RWPE1 (cell line): ENCODE results near the gene TGM2.
A peak's percentile ranks its signal among the peaks of the same experiment; 100 is the strongest.
"Not testable (repeated sequence)": the region's sequence is repeated elsewhere in the genome, so short reads cannot be mapped to it uniquely, and the experiment has no call there.

Source experiments
- CTCF ChIA-PET: fragments of 350-600 bp; sonication (Branson Sonifier 250); formaldehyde crosslinking; extraction: SDS; loops from one replicate; lab custom pipeline; 2021; lab: Yijun Ruan, JAX
- POLR2A ChIA-PET: fragments of 400-600 bp; formaldehyde crosslinking; extraction: SDS; loops from one replicate; lab custom pipeline; 2020; ENCODE audit warnings: antibody characterized with exemption; ENCODE audit not compliant: low non-redundant PET; lab: Yijun Ruan, JAX
- DNase-seq: peaks from one replicate; pipeline ENCODE4 v3.0.0; 2012; ENCODE audit warnings: low spot score
- H3K27ac ChIP-seq: fragments of 450-650 bp; 2 replicates; pipeline ENCODE4 v1.5.1; 2017
- TF ChIP-seq, protein P1 (sequence below): fragments of 450-650 bp; conservative IDR thresholded peaks from 2 replicates; pipeline ENCODE4 v1.5.1; 2017; ENCODE audit warnings: low read depth, mild to moderate bottlenecking

TGM2 gene

DNA sequence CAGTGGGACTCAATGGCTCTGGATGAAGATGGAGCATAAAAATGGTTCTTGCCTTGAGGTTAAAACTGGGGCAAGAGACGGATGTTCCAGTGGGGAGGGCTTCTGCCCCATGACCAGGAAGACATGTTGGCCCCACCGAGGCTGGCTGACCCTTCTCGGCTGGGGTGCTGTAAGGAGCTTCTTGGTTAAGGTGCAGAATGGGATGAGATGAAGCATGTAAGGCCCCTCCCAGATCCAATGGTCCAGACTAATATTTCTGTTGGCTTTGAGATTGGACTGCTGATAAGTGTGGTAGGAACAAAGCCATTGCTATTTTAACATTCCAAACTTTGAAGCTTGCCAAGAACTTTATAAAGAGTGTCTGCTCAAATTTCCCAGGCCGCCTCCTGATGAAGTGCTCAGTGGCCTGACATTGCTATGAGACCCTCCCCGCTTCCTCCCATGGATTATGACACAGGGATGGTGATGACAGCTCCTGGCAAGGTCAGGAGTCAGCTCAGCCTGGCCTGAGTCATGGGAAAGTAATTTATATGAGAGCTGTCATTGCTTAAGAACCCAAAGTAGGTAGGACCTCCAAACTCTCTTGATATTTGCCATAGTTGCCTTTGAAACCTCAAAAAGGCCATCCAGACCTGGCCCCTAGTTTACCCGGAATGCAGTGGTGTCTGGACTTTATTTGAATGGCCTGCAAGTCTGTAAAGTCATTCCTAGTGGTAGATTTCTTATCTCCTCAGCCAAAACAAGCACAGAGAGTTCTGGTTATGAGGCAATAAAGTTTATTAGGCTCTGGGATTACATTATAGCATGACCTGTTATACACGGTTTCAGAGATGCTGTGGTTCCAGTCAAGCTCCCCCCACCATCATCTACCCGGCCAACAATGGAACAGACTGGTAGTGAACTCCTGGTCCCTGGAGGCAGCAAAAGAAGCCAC, 55.2 kb downstream of the TGM2 start:
- ChIA-PET CTCF (interaction anchor here (0.6 to 6.1 kb wide), 5 partner anchors 10 to 1345 kb away, joined by 3 to 31 read pairs (median 3); no protein-coding TSS in a partner anchor), POLR2A (no interaction called here)
- peak overlapping the region; percentile 75 for H3K27ac ChIP-seq

GRCh38 chr20:38108986-38109541, 56.0 kb downstream of the TGM2 start:
- peak overlapping the region; percentile 75 for H3K27ac ChIP-seq
- TF ChIP-seq, protein P1, sequence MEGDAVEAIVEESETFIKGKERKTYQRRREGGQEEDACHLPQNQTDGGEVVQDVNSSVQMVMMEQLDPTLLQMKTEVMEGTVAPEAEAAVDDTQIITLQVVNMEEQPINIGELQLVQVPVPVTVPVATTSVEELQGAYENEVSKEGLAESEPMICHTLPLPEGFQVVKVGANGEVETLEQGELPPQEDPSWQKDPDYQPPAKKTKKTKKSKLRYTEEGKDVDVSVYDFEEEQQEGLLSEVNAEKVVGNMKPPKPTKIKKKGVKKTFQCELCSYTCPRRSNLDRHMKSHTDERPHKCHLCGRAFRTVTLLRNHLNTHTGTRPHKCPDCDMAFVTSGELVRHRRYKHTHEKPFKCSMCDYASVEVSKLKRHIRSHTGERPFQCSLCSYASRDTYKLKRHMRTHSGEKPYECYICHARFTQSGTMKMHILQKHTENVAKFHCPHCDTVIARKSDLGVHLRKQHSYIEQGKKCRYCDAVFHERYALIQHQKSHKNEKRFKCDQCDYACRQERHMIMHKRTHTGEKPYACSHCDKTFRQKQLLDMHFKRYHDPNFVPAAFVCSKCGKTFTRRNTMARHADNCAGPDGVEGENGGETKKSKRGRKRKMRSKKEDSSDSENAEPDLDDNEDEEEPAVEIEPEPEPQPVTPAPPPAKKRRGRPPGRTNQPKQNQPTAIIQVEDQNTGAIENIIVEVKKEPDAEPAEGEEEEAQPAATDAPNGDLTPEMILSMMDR: no peak
- ChIA-PET CTCF (interaction anchor here (1.1 to 6.1 kb wide), 2 partner anchors 43 to 113 kb away, joined by 5 to 31 read pairs; no protein-coding TSS in a partner anchor), POLR2A (no interaction called here)
- no peak for DNase-seq

More for the DNA sequence above, 55.2 kb downstream of the TGM2 start:
- DNase-seq: peak; percentile 98
- TF ChIP-seq, protein P1: no peak

DNA sequence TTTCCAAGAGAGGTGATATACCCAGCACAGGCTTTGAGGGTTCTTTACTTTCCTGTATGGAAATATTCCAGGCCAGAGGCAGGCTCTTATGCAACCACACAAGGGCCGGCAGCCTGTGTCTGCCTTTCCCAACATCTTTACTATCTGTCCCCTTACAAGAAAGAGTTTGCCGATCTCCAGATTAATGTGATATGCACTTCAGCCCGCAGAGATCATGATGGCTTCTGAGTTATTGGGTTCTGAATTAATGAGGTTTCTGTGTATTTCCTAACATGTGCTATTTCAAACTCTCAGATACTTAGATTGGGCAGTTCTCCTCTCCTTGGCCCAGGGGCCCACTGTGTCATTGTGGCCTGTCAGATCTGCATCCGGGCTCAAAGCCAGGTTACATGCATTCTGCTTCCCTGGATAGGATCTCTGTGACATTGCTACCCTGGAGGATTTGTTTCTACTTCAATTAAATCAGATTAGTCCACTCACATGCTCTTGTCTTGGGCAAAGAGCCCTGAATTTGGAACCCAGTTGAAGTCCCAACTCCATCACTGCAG, 56.6 kb downstream of the TGM2 start:
- H3K27ac ChIP-seq: peak overlapping the region; percentile 10; the same call in 1 of the 2 replicates
- no peak for DNase-seq
- POLR2A ChIA-PET: no interaction called here
- TF ChIP-seq, protein P1: no peak
- CTCF ChIA-PET: no interaction called here

DNA sequence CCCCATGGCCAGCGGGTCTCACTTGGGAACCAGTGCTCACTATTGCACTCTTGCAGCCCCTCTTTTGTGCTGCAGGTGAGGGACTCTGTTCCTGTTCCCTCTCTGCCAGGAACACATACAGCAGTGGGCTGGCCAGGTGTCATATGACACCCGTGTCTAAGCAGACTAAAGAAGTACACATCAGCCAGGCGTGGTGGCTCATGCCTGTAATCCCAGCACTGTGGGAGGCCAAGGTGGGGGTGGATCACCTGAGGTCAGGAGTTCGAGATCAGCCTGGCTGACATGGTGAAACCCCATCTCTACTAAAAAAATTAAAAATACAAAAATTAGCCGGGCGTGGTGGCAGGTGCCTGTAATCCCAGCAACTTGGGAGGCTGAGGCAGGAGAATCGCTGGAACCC, 57.2 kb downstream of the TGM2 start:
- H3K27ac ChIP-seq: peak overlapping the region; percentile 10; the same call in 1 of the 2 replicates
- CTCF ChIA-PET, DNase-seq, POLR2A ChIA-PET: not testable (repeated sequence)

GRCh38 chr20:38107386-38107785, 57.7 kb downstream of the TGM2 start:
- H3K27ac ChIP-seq, POLR2A ChIA-PET, CTCF ChIA-PET, DNase-seq: not testable (repeated sequence)

GRCh38 chr20:38106461-38106860, 58.6 kb downstream of the TGM2 start:
- CTCF ChIA-PET: no interaction called here
- POLR2A ChIA-PET: no interaction called here
- no peak overlapping the region for H3K27ac ChIP-seq
- DNase-seq: no peak
- TF ChIP-seq, protein P1: no peak

DNA sequence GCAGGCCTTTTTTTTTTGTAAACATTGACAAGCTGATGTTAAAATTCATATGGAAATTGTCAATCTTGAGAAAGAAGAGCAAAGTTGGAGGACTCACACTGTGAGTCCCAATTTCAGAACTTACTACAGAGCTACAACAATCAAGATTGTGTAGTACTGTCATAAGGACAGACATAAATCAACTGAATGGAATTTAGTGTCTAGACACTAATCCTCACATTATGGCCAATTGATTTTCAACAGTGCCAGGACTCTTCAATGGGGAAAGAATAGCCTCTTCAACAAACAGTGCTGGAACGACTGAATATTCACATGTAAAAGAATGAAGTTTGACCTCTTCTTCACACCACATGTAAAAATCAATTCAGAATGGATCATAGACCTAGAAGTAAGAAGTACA, 60.8 kb downstream of the TGM2 start:
- no peak overlapping the region for H3K27ac ChIP-seq
- TF ChIP-seq, protein P1: no peak
- POLR2A ChIA-PET: no interaction called here
- DNase-seq: no peak
- CTCF ChIA-PET: interaction anchor here (0.7 to 1.0 kb wide), 3 partner anchors 30 to 540 kb away, joined by 3 read pairs; no protein-coding TSS in a partner anchor

DNA sequence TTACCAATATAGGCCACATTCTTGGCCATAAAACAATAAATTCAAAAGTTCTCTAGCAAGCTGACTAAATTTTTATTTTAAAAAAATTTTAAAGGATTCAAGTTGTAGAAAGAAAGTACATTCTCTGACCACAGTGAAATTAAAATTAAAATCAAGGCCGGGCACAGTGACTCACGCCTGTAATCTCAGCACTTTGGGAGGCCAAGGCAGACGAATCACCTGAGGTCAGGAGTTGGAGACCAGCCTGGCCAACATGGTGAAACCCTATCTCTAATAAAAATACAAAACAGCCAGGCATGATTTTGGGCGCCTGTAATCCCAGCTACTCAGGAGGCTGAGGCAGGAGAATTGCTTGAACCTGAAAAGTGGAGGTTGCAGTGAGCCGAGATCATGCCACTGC, 62.9 kb downstream of the TGM2 start:
- CTCF ChIA-PET: interaction anchor here (0.6 to 1.2 kb wide), 2 partner anchors 29 to 125 kb away, joined by 3 read pairs; no protein-coding TSS in a partner anchor
- DNase-seq, H3K27ac ChIP-seq, POLR2A ChIA-PET: not testable (repeated sequence)
